Measurements from ENCODE around the gene QRFP.

QRFP gene

DNA sequence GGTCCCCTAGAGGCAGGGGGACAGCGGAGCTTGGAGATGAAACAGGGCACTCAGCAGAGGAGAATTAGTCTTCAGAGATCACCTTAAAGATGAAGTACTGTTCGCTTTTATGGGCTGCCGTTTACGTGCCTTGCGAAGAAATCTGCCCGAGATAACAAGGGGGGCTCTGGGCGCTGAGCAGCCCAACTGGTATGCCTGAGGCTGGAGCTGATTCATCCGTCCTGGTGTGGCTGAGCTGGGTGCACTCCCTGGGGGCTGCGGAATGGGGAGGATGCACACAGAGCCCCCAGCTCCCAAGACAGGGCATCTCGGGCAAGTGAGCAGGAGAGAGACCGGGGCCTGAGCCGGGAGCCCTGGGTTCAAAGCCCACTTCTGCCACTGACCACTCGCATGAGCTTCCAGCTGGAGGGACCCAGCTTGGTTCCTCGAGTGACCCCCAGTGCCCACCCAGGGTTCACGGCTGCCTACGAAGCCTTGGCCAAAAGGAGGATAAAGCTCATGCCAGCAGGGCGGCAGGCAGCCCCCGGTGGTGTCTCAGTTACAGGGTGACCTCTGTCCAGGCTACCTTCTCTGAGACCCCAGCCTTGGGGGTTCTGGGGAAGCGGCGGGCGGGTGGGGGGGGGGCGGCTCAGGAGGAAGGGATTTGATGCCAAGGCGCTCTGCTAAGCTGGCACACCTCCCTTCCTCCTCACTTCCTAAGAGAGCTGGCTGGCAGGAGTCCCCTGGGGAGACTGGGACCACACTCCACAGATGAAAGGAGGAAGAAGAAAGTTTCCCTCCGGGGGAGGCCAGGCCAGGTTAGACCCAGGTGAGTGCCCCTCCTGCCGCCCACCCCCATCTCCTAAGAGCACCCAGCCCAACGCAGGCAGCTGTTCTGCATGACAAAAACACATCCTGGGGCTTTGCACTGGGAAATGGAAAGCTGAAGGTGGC is 36.8 kb upstream of the QRFP start:
- no peak for DNase-seq (ENCODE audit: low spot score)

DNA sequence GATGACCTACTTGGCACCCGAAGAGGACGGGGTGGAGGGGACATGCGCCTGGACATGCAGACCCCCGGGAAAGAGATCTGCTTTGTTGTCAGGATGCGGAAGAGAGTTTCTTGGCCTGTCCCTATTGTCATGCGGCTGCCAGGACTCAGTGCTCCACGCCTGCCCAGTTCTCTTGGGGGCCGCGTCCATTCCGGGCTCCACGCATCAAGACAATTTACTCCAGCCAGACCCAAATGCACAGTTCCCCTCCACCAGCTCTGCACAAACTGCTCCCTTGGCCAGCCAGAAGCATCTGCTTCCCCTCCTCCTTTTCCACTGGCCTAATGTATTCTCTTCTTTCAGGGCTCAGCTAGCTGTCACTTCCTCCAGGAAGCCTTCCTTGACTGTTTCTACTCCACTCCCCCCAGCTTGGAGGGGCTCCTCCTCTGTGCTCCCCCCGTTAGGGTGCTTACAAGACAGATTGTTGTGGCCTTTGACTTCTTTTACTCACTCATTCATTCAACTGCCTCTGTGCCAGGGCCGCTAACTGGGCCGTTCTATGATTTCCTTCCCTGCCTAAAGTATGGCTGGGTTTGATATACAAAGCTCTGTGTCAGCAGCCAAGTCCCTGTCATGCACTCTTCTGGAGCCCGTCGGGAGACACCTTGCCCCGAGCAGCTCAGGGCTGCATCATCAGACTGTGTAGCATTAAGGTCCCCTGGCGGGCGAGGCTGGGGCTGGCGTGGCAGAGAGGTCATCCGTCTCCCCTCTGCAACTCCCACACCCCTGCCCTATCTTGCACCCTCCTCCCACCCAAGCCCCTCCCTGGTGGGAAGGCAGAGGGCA is 35.9 kb upstream of the QRFP start:
- DNase-seq (ENCODE audit: low spot score), result no peak

DNA sequence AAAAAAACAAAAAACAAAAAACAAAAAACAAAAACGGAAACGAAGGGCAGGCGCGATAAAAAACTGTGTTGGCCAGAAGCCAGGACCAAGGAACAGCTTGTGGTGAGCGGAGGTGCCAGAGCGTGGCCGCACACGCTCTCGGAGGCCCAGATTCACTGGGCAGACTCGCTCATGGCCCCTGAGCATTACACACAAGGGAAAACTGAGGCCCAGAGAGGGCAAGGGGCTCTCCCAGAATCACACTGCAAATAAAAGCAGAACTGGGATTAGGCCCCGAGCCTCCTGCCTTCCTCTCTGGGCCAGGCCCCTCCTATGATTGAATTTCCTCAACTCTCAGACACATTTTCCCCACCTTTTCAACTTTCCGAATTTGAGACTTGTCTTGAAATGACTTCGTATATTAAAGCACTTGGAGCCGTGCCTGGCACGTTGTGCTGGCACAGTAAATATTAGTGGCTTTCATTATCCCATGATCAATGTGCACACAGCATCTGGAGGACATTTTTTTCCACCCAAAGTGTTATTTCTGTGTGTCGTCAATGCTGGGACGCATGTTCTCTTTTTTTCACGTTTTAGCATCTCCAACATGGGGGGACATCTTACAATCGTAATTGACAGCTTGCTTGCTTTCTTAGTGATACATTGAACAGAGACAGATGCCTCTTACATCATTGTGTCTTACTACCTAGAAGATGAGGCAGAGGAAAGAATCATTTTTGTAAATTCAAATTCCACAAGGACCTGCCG is 35.1 kb upstream of the QRFP start:
- no peak for DNase-seq (ENCODE audit: low spot score)

DNA sequence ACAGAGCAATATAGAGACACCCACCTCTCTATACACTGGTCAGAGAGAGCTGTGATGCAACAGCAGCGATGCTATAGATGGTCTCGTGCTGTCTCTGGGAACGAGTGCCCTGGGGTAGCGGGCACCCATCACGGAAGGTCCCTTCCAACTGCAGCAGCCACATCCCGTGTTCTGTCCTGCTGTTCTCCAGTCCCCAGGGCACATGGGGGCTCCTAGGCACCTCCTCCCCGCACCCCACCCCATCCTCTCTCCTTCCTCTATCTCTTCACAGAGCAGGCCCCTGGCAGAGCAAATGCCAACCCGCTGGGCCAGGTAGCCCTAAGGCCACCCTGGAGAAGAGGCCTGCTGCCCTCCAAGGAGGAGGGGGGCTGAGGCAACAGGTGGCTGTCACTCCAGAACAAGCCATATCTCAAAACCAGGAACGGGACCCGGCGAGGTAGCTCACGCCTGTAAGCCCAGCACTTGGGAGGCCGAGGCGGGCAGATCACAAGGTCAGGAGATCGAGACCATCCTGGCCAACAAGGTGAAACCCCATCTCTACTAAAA is 34.3 kb upstream of the QRFP start:
- no peak for DNase-seq (ENCODE audit: low spot score)

DNA sequence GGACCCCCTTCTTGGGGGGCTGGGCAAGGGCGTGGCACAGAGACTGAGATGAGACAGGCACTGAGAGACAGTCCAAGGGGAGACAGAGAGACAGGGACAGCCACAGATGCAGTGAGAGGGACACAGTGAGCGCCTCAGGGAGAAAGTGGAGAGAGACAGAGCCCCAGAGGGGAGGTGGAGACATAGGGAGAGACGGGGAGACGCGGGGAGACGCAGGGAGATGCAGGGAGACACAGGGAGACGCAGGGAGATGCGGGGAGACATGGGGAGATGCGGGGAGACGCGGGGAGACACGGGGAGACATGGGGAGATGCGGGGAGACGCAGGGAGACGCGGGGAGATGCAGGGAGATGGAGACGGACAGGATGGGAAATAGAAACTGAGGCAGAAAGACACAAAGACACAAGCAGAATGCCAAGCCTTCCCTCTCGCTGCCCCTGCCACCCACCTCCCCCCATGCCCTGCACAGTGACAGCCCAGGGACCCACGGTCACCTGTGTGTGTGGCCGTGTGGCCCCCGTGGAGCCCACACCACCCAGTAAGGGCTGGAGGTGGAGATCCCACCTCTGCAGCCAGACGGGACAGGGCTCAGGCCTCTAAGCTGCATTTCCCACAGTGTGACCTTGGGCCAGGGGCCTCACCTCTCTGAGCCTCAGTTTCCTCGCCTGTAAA is 33.7 kb upstream of the QRFP start:
- no peak for DNase-seq (ENCODE audit: low spot score)

DNA sequence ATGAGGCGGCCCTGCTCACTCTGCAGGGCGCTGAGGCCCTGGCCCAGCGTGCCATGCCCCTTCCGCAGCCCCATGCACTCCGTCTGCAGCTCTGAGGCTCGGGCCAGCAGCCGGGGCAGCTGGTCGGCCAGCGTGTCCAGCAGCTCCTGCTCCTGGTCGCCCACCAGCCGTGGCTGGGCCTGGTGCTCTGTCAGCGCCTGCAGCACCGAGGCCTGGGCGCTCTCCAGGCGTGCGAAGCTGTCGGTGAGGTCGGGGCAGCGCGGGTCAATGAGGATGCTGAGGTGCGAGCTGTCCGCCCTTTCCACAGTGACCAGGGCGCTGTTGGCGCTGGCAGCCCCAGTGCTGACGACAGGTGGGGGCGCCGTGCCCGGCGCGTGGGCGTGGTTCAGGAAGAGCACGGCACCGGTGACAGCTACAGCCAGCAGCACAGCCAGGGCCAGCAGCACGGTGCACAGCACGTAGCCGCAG is 33.0 kb upstream of the QRFP start:
- DNase-seq (ENCODE audit: low spot score), result no peak

DNA sequence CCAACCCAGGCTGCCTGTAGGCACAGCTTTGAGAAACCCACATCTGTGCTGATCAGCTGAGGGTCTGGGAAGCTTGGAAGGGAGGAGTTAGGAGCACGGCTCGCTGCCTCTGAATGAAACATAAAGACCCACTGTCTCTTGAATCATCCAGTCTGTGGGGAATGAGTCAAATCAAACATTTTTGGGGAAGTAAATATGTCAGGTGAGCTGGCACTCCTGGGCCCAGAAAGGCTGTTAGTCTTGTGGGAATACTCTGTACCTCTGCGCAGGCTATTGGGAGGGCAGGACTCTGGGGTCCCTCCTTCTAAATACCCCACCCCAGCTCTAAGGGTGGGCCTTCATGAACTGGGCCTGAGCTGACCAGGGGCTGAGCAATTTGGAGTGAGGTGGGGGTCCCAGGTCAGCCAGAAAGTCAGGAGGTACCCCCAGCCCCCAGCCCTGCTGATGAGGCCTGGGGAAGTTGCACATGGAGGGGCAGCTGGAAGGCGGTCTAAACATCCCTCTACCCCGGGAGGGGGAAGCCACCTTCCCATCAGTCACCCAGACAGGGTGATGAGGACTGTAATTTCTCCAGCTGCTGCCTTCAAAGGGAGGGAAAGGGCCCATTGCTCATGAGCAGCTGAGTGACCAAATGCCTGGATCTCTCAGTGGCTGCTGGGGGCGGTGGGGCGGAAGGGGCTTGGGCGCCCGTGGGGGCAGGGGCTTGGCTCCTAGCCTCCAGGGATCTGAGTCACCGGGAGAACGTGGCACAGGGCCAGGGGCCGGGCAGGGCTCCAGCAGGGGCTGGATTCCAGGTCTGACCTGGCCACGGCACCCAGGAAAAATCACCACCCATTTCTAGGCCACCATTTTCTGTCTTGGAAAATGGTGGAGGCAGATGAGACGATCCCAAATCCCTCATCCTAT is 31.6 kb upstream of the QRFP start:
- no peak for DNase-seq (ENCODE audit: low spot score)

DNA sequence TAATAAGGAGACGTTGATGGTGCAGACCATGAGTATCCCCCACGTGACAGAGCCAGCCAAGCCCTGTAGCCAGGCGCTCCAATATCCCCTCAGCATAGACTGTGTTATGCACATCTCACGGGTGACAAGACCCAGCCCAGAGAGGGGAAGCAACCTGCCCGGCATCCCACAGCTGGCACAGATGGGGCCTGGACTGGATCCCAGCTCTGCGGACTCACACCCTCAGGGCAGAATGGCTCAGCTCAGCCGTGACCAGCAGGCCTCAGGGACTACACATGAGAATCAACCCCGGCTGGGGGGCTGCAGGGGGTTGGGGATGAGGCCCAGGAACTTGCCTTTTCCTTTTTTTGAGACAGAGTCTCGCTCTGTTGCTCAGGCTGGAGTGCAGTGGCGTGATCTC is 30.7 kb upstream of the QRFP start:
- no peak for DNase-seq (ENCODE audit: low spot score)

DNA sequence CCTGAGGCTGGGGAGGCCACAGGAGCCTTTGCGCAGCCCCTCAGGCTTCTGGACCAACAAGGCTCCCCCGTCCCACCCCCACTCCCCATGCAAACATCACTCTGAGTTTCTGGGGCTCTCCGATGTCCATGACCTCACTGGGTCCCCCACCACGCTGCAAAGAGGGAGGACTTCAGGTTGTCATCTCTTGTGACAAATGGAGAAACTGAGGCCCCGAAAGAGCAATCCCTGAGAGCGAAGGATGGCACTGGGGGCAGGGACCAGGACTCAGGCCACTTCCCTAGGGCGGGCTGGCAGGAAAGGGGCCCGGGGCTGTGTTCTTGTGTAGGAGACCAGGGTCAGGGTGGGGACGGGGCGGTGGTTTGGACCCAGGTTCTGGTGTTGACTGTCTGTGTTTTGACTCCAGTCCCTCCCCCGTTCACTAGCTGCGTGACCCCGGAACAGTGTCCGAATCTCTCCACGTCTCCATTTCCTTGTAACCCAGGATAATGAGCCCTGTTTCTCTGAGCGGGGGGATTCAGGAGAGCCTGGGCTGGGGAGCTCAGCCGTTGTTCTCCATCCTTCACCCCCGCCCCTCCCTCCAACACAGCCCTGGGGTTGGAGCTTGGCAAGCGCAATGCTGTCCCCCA is 28.6 kb upstream of the QRFP start:
- no peak for DNase-seq (ENCODE audit: low spot score)

DNA sequence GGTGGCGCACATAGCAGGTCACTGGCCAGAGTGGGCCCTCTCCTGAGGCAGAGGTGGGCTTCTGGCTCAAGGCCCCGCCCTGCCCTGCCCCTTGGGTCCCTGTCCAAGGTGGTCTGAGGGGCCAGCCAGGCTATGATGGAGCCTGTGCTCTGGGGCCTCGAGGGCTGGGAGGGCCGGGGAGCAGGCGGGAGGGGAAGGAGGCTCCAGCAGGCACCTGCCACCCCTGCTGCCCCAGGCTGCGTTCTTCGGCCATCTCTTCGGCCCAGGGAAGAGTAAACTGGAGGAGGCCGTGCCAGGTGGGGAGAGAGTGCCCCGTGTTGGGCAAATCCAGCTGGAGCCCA is 27.8 kb upstream of the QRFP start:
- no peak for DNase-seq (ENCODE audit: low spot score)

DNA sequence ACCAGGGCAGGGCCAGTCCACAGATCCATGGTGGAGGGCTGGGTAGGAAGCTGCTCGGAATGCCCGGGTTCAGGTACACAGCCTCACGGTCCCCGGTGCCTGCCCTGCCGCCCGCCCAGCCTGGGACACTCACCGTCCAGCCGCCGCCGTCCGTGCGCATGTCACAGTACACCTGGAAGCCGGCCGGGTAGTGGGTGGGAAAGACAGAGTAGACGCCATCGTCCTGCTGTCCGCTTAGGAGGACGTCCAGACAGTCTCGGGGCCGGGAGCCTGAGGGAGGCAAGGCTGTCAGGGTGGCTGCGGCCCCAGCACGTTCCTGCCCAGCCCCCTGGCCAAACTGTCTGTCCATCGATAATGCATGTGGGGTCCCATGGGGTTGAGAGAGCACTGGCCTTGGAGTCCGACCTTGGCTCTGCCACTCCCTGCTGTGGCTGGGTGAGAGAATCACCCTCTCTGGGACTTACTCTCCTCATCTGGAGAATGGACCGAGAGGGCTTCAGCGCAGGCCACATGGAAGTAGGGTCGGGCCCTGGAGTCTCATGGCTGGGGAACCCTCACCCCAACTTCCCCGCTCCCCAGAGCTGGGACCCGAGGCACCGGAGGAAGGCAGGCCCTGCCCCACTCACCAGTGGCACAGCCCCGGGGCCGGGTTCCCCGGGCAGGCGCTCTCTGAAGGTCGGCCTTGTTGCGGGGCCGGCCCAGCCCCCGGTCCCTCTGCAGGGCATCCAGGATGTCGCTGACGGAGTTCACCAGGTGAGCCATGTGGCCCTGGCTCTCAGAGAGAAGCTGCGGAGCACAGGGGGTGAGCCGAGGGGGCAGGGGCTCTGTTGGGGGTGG is 27.2 kb upstream of the QRFP start:
- no peak for DNase-seq (ENCODE audit: low spot score)

DNA sequence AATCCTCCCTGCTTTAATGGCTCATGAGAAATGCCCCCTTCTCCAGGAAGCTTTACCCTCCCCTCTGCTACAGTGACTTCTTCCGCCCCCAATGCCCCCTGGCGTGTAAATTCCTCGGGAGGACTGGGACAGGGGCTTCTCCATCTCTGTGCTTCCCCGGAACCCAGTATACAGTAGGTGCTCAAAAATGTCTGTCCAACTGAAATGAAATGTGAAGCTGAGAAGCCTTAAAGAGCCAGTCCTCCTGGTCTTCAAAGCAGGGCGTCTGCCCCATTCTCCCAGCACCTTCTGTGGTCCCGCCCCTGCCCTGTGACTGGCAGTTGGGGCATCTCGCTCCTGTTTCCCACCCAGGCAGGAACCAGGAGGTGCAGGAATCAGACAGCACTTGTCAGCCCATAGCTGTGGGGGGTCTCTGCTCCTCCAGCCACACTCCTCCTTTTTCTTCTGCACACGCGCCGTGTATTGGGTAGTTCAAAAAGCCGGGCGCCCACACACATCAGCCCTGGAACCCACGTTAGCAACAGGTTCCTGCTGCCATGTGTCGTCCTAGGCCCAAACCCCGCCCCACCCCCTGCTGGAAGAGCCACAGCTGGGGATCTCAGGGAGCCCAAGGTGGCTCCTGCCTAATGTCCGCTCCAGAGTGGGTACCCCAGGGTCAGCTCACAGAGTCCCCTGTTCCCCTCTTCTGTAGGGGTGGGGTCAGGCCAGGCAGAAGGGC is 26.4 kb upstream of the QRFP start:
- no peak for DNase-seq (ENCODE audit: low spot score)

DNA sequence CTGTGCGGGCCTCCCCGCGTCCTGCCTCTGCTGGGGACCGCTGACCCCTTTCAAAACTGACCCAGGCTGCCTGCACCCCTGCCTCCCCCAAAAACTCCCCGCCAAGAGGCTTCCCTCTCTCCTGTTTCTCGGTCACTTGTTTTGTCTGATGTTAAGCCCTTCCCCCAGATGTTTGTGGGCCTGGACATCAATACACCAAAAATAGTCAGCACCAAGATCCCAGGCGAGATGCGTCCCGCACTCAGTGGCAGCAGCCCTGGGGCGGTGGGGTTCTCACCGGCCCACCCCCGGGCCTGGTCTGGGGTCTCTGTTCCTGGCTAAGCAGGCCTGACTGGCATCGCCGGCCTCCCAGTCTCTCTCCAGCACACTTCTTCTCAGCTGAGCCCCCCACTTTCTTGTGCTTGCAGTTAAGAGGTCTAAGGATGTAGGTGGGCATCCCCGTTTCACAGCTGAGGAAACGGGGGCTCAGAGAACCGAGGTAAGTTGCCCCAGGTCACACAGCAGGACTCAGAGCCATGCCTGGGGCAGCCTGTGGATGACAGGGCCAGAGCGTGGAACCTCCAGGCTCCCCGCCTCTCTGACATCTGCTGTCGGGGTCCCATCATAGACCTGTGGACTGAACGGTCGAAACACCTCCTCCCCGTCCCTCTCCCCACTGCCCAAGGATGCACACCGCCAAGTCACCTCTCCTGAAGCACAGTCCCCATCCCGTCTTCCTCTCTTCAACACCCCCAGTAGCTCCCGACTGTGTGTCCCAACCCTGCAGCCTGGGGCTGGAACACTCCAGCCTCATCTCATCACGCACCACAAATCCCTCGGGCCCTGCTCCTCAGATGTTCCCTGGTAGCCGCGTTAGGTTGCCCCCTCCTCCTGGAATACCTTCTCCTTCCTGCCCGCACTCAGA is 25.6 kb upstream of the QRFP start:
- DNase-seq (ENCODE audit: low spot score), result no peak

DNA sequence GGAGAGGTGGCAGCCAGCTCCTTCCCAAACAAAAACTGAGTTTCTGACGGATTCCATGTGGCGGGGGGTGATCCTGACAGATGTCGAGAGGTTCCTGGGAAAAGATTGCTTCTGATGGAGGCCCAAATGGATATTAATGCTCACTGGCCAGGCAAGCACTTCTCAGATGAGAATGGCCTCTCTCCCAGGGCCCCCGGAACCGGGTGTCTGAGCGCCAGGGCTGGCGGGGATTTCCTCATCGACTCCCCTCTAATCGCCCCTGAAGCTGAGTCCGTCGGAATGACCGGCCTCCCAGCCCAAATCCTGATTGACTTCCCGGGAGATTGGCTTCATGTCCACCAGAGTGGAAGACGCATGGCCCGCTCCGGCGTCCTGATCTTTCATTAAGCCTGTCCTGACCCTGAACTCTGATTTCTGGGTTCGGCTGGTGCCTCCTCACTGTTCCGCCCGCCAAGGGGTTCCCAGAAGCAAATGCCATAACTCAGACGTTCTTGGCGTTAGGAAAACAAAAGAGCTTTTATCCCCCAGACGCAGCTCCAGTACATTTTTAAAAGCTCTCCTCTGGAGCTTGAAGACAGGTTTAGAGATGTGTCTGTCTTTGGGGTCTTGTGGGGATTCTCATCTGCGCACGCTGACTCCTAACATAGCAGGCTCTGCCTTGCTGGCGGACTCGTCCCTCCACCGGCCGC is 24.8 kb upstream of the QRFP start:
- no peak for DNase-seq (ENCODE audit: low spot score)

DNA sequence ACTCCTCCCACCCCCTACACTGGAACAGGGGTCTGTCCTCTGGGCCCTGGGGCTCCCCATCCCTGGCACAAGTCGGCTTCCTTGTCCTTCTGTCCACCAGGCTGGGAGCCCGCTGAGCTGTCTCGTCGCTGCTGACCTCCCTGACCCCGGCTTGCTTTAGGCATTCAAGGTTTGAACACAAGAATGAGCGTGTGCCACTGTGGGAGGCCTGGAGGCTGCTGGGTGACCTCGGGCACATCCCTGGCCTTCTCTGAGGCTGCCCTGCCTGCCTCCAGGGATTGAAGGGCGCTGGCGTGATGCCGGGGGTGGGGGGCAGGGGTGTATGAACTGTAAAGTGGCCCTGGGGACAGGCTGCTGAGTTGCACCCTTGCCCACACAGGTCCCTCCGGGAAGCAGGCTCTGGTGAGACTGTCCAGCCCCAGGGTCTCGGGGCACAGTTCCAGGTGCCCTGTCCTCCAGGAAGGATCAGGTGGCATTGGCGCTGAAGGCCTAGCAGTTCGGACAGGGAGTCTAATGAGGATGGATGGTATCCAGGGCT is 24.2 kb upstream of the QRFP start:
- no peak for DNase-seq (ENCODE audit: low spot score)

DNA sequence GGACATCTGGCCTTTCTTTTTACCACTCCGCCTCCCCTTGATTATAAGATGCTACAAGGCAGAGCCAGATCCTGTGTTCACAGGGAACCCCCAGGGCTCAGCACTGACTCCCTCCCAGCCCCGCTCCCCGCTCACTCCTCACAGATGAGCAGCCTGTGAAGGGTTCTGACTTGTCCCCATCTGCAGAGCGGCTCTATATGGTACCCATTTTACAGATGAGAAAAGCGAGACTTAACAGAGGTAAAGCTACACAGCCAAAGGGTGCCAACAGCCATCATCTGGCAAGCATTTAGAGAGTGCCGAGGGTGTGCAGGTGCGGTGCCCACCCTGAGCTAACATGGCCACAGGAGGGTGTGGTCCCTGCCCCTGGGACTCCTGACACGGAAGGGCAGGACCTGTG is 23.6 kb upstream of the QRFP start:
- no peak for DNase-seq (ENCODE audit: low spot score)

All from activated CD4-positive, alpha-beta T cell treated with anti-CD3 and anti-CD28 coated beads, Interleukin-2, Interleukin-4, amounts not matched to agents 100 ng/mL and 50 ng/mL, durations not matched to agents 16 hours and 8 hours (primary cell).